Measurements from ENCODE around the gene RASGRF1.

RASGRF1 gene

GRCh38 chr15:79129235-79129634 lies 38.7 kb upstream of the RASGRF1 start:
- ChIA-PET POLR2A (ENCODE audit: low non-redundant PET) (no interaction called here), CTCF (no interaction called here)
- no peak for DNase-seq (ENCODE audit: low spot score)
- no peak for TF ChIP-seq CTCF (conservative IDR thresholded peaks at IDR 0.05; ENCODE audit: low read depth)
- no peak overlapping the region for H3K27ac ChIP-seq

GRCh38 chr15:79128556-79128955 lies 38.0 kb upstream of the RASGRF1 start:
- ChIA-PET POLR2A (ENCODE audit: low non-redundant PET) (no interaction called here), CTCF (interaction anchor here (0.6 kb wide), 1 partner anchor 208 kb away, joined by 3 read pairs; no protein-coding TSS in a partner anchor)
- no peak overlapping the region for H3K27ac ChIP-seq
- TF ChIP-seq CTCF (conservative IDR thresholded peaks at IDR 0.05; ENCODE audit: low read depth), result no peak
- DNase-seq (ENCODE audit: low spot score), result no peak

GRCh38 chr15:79124388-79124787 lies 33.8 kb upstream of the RASGRF1 start:
- POLR2A ChIA-PET (ENCODE audit: low non-redundant PET), result no interaction called here
- no peak for DNase-seq (ENCODE audit: low spot score)
- no peak overlapping the region for H3K27ac ChIP-seq
- TF ChIP-seq CTCF (conservative IDR thresholded peaks at IDR 0.05; ENCODE audit: low read depth), result no peak
- CTCF ChIA-PET, result interaction anchor here (0.6 kb wide), 1 partner anchor 223 kb away, joined by 5 read pairs; no protein-coding TSS in a partner anchor

- no peak for DNase-seq (ENCODE audit: low spot score)
- ChIA-PET POLR2A (ENCODE audit: low non-redundant PET) (no interaction called here), CTCF (no interaction called here)
- no peak overlapping the region for H3K27ac ChIP-seq
- no peak for TF ChIP-seq CTCF (conservative IDR thresholded peaks at IDR 0.05; ENCODE audit: low read depth)
These were observed 32.4 kb upstream of the RASGRF1 start for GRCh38 chr15:79122991-79123390.

- POLR2A ChIA-PET (ENCODE audit: low non-redundant PET), result no interaction called here
- CTCF ChIA-PET, result interaction anchor here (0.7 kb wide), 1 partner anchor 23 kb away, joined by 3 read pairs; no protein-coding TSS in a partner anchor
- H3K27ac ChIP-seq, result no peak overlapping the region
- DNase-seq (ENCODE audit: low spot score), result no peak
- TF ChIP-seq CTCF (conservative IDR thresholded peaks at IDR 0.05; ENCODE audit: low read depth), result no peak
These were observed 31.8 kb upstream of the RASGRF1 start for GRCh38 chr15:79122391-79122790.

GRCh38 chr15:79121571-79121970 lies 31.0 kb upstream of the RASGRF1 start:
- ChIA-PET CTCF (interaction anchor here (0.7 kb wide), 1 partner anchor 22 kb away, joined by 3 read pairs; no protein-coding TSS in a partner anchor), POLR2A (ENCODE audit: low non-redundant PET) (no interaction called here)
- no peak for DNase-seq (ENCODE audit: low spot score)
- H3K27ac ChIP-seq, result no peak overlapping the region
- TF ChIP-seq CTCF (conservative IDR thresholded peaks at IDR 0.05; ENCODE audit: low read depth), result no peak
